HepG2 (cell line): ENCODE results near the gene APC2.
A peak's percentile ranks its signal among the peaks of the same experiment; 100 is the strongest.

ENCODE experiments used
- CEBPB ChIP-seq: IDR thresholded peaks from 2 replicates; pipeline ENCODE4 v1.6.1; 2011; ENCODE audit warnings: low read depth, low read length, improper control_type of control experiment, borderline replicate concordance
- CEBPG ChIP-seq: IDR thresholded peaks from 2 replicates; pipeline ENCODE4 v1.6.1; 2016
- CHCHD3 ChIP-seq: sonication (generic); formaldehyde crosslinking; IDR thresholded peaks from 2 replicates; pipeline ENCODE4 v1.8.0; 2022; ENCODE audit warnings: mild to moderate bottlenecking, missing genetic modification reagents, moderate library complexity
- CHD4 ChIP-seq: fragments of 200-600 bp; sonication (generic); IDR thresholded peaks from 2 replicates; pipeline ENCODE4 v1.7.0; 2017; ENCODE audit warnings: mild to moderate bottlenecking, low read length, borderline replicate concordance
- DBP ChIP-seq: sonication (generic); formaldehyde crosslinking; IDR thresholded peaks from 2 replicates; pipeline ENCODE4 v1.4.0; 2020; ENCODE audit warnings: missing genetic modification reagents; ENCODE audit errors: not compliant biosample characterization
- ISX ChIP-seq: sonication (generic); formaldehyde crosslinking; conservative IDR thresholded peaks from 2 replicates; pipeline ENCODE4 v1.5.0; 2020; ENCODE audit warnings: missing genetic modification reagents
- POLR2A ChIP-seq, 2 experiments: IDR thresholded peaks; 2 replicates each; pipeline ENCODE4 v1.6.1; 2011; ENCODE audit warnings: low read depth in 2 of 2, low read length in 2 of 2, mild to moderate bottlenecking in 1 of 2, moderate library complexity in 1 of 2; ENCODE audit not compliant: insufficient read depth in 1 of 2
- TF ChIP-seq, protein P1 (sequence below): sonication (generic); formaldehyde crosslinking; IDR thresholded peaks from 2 replicates; pipeline ENCODE4 v1.5.0; 2020; ENCODE audit warnings: mild to moderate bottlenecking, missing genetic modification reagents, moderate library complexity

DNA sequence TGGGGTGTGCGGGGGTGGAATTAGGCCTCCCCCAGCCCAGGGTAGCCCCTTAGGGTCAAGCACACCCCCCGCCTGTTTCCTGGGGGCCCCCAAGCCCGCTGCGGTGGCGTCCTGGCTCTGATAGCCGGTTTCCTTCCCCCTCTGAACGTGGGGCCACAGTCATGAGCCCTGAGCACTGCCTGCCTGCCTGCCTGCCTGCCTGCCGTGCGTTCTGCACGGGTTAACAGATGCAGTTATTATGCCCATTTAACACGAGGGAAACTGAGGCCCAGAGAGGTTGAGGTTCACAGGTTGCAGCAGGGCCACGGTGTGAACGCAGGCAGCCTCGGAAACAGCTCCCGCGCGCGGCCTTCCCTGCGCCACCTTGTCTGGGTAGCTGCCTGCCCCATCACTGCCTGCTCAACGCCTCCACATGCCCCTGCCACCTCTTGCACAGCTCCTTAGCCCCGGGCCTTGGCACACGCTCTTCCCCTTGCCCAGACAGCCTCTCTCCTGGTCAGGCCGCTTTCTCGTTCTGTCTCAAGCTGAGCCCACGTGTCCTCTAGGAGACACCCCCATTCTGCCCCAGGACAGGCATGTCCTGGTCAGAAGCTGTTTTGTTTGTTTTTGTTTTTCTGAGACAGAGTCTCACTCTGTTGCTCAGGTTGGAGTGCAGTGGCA lies 47.4 kb upstream of the APC2 start:
- TF ChIP-seq, protein P1, sequence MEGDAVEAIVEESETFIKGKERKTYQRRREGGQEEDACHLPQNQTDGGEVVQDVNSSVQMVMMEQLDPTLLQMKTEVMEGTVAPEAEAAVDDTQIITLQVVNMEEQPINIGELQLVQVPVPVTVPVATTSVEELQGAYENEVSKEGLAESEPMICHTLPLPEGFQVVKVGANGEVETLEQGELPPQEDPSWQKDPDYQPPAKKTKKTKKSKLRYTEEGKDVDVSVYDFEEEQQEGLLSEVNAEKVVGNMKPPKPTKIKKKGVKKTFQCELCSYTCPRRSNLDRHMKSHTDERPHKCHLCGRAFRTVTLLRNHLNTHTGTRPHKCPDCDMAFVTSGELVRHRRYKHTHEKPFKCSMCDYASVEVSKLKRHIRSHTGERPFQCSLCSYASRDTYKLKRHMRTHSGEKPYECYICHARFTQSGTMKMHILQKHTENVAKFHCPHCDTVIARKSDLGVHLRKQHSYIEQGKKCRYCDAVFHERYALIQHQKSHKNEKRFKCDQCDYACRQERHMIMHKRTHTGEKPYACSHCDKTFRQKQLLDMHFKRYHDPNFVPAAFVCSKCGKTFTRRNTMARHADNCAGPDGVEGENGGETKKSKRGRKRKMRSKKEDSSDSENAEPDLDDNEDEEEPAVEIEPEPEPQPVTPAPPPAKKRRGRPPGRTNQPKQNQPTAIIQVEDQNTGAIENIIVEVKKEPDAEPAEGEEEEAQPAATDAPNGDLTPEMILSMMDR (CRISPR knock-in tag): peak; percentile 10
- TF ChIP-seq CEBPB (no peak), DBP (CRISPR knock-in tag) (no peak), POLR2A (IDR thresholded peaks at IDR 0.05; ENCODE audit: insufficient read depth in 1 of 2, low read depth in 2 of 2, low read length in 2 of 2) (no peak), ISX (CRISPR knock-in tag) (no peak), CEBPG (no peak), CHCHD3 (no peak), CHD4 (no peak)
